ENCODE data around the gene PLA2G4E. TPM values are rescaled to one million over a fixed set of nuclear protein-coding genes. Genes with fewer than 3 reads are reported as not detected.

PLA2G4E gene
- total RNA-seq, 1 donor from 2014 or later, result not detected

DNA sequence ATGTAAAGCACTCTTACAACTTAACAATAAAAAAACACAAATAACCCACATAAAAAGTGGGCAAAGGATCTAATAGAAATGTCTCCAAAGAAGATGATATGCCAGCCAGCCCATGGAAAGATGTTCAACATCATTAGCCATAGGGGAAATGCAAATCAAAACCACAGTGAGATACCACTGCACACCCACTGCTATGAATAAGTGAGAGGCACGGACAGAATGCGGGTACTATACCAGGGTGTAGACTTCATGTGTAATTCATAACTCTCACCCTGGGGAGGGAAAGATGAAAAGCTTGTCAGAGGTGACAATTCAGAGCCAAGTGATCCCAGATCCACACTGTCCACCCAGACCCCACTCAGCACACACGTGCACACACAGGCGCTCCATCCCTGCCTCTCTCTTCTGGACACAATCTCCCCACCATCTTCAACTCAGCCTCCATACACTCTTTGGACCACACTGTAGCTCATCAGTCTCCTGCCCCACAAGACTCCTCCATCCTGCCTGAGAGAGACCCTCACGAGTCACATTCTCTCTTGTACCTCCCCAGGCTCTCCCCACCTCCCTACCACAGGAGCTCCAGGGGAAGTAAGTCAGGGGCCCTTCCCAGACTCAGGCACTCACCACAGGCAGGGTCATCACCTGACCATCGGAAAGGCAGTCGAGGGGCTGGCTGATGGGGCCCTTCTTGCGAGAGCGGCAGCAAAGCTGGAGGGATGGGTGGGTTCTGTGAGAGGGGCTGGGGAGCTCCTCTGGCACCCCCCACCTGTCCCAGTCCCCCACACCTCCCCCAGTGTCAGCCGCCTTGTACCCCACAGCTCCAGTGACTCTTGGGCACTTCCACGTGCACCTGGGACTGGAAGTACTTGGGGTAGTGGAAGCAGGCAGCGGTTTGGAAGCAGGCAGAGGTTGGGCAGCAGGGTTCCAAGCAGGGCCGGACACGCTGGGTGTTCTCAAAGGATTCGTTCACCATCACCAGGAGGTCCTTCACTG lies 21.3 kb downstream of the PLA2G4E start:
- no peak overlapping the region for H3K4me3 ChIP-seq (ENCODE audit: low read depth, low read length)
- TF ChIP-seq, protein P1, sequence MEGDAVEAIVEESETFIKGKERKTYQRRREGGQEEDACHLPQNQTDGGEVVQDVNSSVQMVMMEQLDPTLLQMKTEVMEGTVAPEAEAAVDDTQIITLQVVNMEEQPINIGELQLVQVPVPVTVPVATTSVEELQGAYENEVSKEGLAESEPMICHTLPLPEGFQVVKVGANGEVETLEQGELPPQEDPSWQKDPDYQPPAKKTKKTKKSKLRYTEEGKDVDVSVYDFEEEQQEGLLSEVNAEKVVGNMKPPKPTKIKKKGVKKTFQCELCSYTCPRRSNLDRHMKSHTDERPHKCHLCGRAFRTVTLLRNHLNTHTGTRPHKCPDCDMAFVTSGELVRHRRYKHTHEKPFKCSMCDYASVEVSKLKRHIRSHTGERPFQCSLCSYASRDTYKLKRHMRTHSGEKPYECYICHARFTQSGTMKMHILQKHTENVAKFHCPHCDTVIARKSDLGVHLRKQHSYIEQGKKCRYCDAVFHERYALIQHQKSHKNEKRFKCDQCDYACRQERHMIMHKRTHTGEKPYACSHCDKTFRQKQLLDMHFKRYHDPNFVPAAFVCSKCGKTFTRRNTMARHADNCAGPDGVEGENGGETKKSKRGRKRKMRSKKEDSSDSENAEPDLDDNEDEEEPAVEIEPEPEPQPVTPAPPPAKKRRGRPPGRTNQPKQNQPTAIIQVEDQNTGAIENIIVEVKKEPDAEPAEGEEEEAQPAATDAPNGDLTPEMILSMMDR (conservative IDR thresholded peaks at IDR 0.05; ENCODE audit: low read depth, low read length), result no peak
- DNase-seq (ENCODE audit: low read depth), result no peak

DNA sequence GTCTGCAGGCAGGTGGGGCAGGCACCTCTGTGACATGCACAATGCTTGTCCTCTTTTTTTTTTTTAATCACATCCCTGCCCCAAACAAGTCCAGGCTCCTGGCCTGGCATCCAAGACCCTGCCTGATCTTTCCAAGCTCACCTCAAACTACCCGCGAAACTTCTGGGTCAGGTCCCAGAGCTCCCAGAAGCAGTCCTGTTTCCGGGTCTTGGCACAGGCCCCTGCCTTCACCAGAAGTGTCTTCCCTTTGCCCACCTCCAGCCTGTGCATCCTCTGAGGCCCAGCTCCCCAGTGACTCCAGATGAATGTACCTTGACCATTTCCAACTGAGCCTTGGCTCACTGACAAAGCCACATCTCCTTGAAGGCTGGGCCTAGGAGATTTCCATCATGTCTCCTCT lies 23.0 kb downstream of the PLA2G4E start:
- no peak for DNase-seq (ENCODE audit: low read depth)
- TF ChIP-seq, protein P1 (conservative IDR thresholded peaks at IDR 0.05; ENCODE audit: low read depth, low read length), result no peak
- H3K4me3 ChIP-seq (ENCODE audit: low read depth, low read length), result no peak overlapping the region

GRCh38 chr15:41996921-41997592 lies 23.8 kb downstream of the PLA2G4E start:
- no peak for DNase-seq (ENCODE audit: low read depth)
- TF ChIP-seq, protein P1 (conservative IDR thresholded peaks at IDR 0.05; ENCODE audit: low read depth, low read length), result no peak
- no peak overlapping the region for H3K4me3 ChIP-seq (ENCODE audit: low read depth, low read length)

GRCh38 chr15:41996376-41996775 lies 24.5 kb downstream of the PLA2G4E start:
- H3K4me3 ChIP-seq (ENCODE audit: low read depth, low read length), result no peak overlapping the region
- DNase-seq (ENCODE audit: low read depth), result no peak
- TF ChIP-seq, protein P1 (conservative IDR thresholded peaks at IDR 0.05; ENCODE audit: low read depth, low read length), result no peak

- TF ChIP-seq, protein P1 (conservative IDR thresholded peaks at IDR 0.05; ENCODE audit: low read depth, low read length), result no peak
Measured at GRCh38 chr15:41995476-41995855, 25.4 kb downstream of the PLA2G4E start.

GRCh38 chr15:41994772-41995475 lies 25.9 kb downstream of the PLA2G4E start:
- DNase-seq (ENCODE audit: low read depth), result no peak
- TF ChIP-seq, protein P1 (conservative IDR thresholded peaks at IDR 0.05; ENCODE audit: low read depth, low read length), result no peak
- no peak overlapping the region for H3K4me3 ChIP-seq (ENCODE audit: low read depth, low read length)

More at GRCh38 chr15:41995476-41995855, 25.4 kb downstream of the PLA2G4E start:
- no peak for DNase-seq (ENCODE audit: low read depth)
- H3K4me3 ChIP-seq (ENCODE audit: low read depth, low read length), result no peak overlapping the region

All from epithelial cell of proximal tubule (primary cell).